ENCODE data around the gene LBH.

- TF ChIP-seq, protein P1, sequence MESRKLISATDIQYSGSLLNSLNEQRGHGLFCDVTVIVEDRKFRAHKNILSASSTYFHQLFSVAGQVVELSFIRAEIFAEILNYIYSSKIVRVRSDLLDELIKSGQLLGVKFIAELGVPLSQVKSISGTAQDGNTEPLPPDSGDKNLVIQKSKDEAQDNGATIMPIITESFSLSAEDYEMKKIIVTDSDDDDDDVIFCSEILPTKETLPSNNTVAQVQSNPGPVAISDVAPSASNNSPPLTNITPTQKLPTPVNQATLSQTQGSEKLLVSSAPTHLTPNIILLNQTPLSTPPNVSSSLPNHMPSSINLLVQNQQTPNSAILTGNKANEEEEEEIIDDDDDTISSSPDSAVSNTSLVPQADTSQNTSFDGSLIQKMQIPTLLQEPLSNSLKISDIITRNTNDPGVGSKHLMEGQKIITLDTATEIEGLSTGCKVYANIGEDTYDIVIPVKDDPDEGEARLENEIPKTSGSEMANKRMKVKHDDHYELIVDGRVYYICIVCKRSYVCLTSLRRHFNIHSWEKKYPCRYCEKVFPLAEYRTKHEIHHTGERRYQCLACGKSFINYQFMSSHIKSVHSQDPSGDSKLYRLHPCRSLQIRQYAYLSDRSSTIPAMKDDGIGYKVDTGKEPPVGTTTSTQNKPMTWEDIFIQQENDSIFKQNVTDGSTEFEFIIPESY (IDR thresholded peaks at IDR 0.05; ENCODE audit: borderline replicate concordance, low read depth): no peak
- no peak for TF ChIP-seq CTCF (IDR thresholded peaks at IDR 0.05)
- no peak for TF ChIP-seq EP300 (IDR thresholded peaks at IDR 0.05; ENCODE audit: borderline replicate concordance in 1 of 2, low read depth in 1 of 2, low read length in 1 of 2)
- TF ChIP-seq, protein P2, sequence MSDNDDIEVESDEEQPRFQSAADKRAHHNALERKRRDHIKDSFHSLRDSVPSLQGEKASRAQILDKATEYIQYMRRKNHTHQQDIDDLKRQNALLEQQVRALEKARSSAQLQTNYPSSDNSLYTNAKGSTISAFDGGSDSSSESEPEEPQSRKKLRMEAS (IDR thresholded peaks at IDR 0.05; ENCODE audit: low read depth): no peak
- no peak for TF ChIP-seq USF2 (IDR thresholded peaks at IDR 0.05; ENCODE audit: borderline replicate concordance, low read depth, low read length)
- no peak for TF ChIP-seq YY1 (IDR thresholded peaks at IDR 0.05; ENCODE audit: low read depth)
- TF ChIP-seq, protein P3, sequence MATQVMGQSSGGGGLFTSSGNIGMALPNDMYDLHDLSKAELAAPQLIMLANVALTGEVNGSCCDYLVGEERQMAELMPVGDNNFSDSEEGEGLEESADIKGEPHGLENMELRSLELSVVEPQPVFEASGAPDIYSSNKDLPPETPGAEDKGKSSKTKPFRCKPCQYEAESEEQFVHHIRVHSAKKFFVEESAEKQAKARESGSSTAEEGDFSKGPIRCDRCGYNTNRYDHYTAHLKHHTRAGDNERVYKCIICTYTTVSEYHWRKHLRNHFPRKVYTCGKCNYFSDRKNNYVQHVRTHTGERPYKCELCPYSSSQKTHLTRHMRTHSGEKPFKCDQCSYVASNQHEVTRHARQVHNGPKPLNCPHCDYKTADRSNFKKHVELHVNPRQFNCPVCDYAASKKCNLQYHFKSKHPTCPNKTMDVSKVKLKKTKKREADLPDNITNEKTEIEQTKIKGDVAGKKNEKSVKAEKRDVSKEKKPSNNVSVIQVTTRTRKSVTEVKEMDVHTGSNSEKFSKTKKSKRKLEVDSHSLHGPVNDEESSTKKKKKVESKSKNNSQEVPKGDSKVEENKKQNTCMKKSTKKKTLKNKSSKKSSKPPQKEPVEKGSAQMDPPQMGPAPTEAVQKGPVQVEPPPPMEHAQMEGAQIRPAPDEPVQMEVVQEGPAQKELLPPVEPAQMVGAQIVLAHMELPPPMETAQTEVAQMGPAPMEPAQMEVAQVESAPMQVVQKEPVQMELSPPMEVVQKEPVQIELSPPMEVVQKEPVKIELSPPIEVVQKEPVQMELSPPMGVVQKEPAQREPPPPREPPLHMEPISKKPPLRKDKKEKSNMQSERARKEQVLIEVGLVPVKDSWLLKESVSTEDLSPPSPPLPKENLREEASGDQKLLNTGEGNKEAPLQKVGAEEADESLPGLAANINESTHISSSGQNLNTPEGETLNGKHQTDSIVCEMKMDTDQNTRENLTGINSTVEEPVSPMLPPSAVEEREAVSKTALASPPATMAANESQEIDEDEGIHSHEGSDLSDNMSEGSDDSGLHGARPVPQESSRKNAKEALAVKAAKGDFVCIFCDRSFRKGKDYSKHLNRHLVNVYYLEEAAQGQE (IDR thresholded peaks at IDR 0.05; ENCODE audit: low read depth, low read length): no peak
- no peak for TF ChIP-seq GABPA (IDR thresholded peaks at IDR 0.05; ENCODE audit: low read depth)
- no peak for TF ChIP-seq RAD21 (IDR thresholded peaks at IDR 0.05; ENCODE audit: low read length)
- no peak for TF ChIP-seq POLR2AphosphoS5 (IDR thresholded peaks at IDR 0.05; ENCODE audit: low read depth, low read length)
- TF ChIP-seq TAF1 (IDR thresholded peaks at IDR 0.05; ENCODE audit: borderline replicate concordance, low read depth, low read length): no peak
These were observed 56.7 kb downstream of the LBH start for GRCh38 chr2:30287857-30288513.

All from SK-N-SH (cell line).